ENCODE data around the gene LYRM4. TPM values are rescaled to one million over a fixed set of nuclear protein-coding genes. Genes with fewer than 3 reads are reported as not detected.

Gene LYRM4
- total RNA-seq, 1 experiment from 2014 or later: 52.8 TPM

- H3K36me3 ChIP-seq (ENCODE audit: control insufficient read depth, insufficient read depth, low read length): no peaks in the 10 kb centered on the region
- no peaks in the 10 kb centered on the region for H3K9me3 ChIP-seq
- no peaks in the 10 kb centered on the region for H3K36me3 Mint-ChIP-seq (ENCODE audit: insufficient read depth, unreplicated experiment)
- H3K27me3 ChIP-seq (replicated peaks; ENCODE audit: control insufficient read depth, insufficient read depth, low read length): no peaks in the 10 kb centered on the region
- peaks cover 6% of the 10 kb centered on the region for H3K4me1 Mint-ChIP-seq (ENCODE audit: low read depth, unreplicated experiment)
- no peaks in the 10 kb centered on the region for H3K4me1 ChIP-seq
- CTCF ChIA-PET: no interaction called here
- no peak for DNase-seq
- BruUV-seq (replicated peaks): no TSS peak
- POLR2A ChIA-PET: no interaction called here
- H3K9me3 Mint-ChIP-seq (ENCODE audit: unreplicated experiment): no peaks in the 10 kb centered on the region
- no peak overlapping the region for H3K27ac Mint-ChIP-seq (ENCODE audit: unreplicated experiment)
- TF ChIP-seq CTCF (IDR thresholded peaks at IDR 0.05; ENCODE audit: insufficient read depth in 1 of 2, low read depth in 1 of 2, low read length in 1 of 2, severe bottlenecking in 1 of 2, unreplicated experiment in 1 of 2): no peak
- no peaks in the 10 kb centered on the region for H3K27me3 Mint-ChIP-seq (ENCODE audit: insufficient read depth, unreplicated experiment)
- intact Hi-C loops (cut with micrococcal nuclease; ENCODE audit: unreplicated experiment): no loop called here
- no peak overlapping the region for H3K4me3 ChIP-seq (ENCODE audit: low read depth, low read length)
- H3K4me3 Mint-ChIP-seq (ENCODE audit: unreplicated experiment): no peak overlapping the region
Measured at GRCh38 chr6:5087389-5087788, 173.4 kb downstream of the LYRM4 start.

- Histone ChIP-seq H3K4me1 (no peaks in the 10 kb centered on the region), H3K27me3 (replicated peaks; ENCODE audit: control insufficient read depth, insufficient read depth, low read length) (no peaks in the 10 kb centered on the region), H3K4me3 (ENCODE audit: low read depth, low read length) (peak overlapping the region; percentile 68), H3K9me3 (no peaks in the 10 kb centered on the region), H3K36me3 (ENCODE audit: control insufficient read depth, insufficient read depth, low read length) (no peaks in the 10 kb centered on the region)
- TF ChIP-seq CTCF (IDR thresholded peaks at IDR 0.05; ENCODE audit: insufficient read depth in 1 of 2, low read depth in 1 of 2, low read length in 1 of 2, severe bottlenecking in 1 of 2, unreplicated experiment in 1 of 2): no peak
- peaks cover 7% of the 10 kb centered on the region for H3K4me1 Mint-ChIP-seq (ENCODE audit: low read depth, unreplicated experiment)
- no TSS peak for BruUV-seq (replicated peaks)
- DNase-seq: no peak
- CTCF ChIA-PET: no interaction called here
- POLR2A ChIA-PET: no interaction called here
- intact Hi-C loops (cut with micrococcal nuclease; ENCODE audit: unreplicated experiment): no loop called here
- no peak overlapping the region for H3K27ac Mint-ChIP-seq (ENCODE audit: unreplicated experiment)
- no peaks in the 10 kb centered on the region for H3K27me3 Mint-ChIP-seq (ENCODE audit: insufficient read depth, unreplicated experiment)
- H3K36me3 Mint-ChIP-seq (ENCODE audit: insufficient read depth, unreplicated experiment): no peaks in the 10 kb centered on the region
- peak overlapping the region; percentile 83 for H3K4me3 Mint-ChIP-seq (ENCODE audit: unreplicated experiment)
- no peaks in the 10 kb centered on the region for H3K9me3 Mint-ChIP-seq (ENCODE audit: unreplicated experiment)
Measured at GRCh38 chr6:5086294-5086890, 174.4 kb downstream of the LYRM4 start.

- peak in 1 of 2 experiments; percentile 44 for DNase-seq
- H3K4me1 ChIP-seq: 0 out of 2 replicates have a peak, but pooled peaks cover under 1% of the 10 kb centered on the region
- CTCF ChIA-PET: interaction anchor here (0.5 to 0.6 kb wide), 2 partner anchors 18 to 82 kb away, joined by 3 to 8 read pairs; no protein-coding TSS in a partner anchor
Measured at GRCh38 chr6:5085648-5086293, 175.0 kb downstream of the LYRM4 start.

More at GRCh38 chr6:5085648-5086293, 175.0 kb downstream of the LYRM4 start:
- Mint-ChIP-seq H3K9me3 (ENCODE audit: unreplicated experiment) (no peaks in the 10 kb centered on the region), H3K4me1 (ENCODE audit: low read depth, unreplicated experiment) (peaks cover 7% of the 10 kb centered on the region), H3K36me3 (ENCODE audit: insufficient read depth, unreplicated experiment) (no peaks in the 10 kb centered on the region), H3K4me3 (ENCODE audit: unreplicated experiment) (peak overlapping the region; percentile 83), H3K27me3 (ENCODE audit: insufficient read depth, unreplicated experiment) (no peaks in the 10 kb centered on the region), H3K27ac (ENCODE audit: unreplicated experiment) (no peak overlapping the region)
- no peaks in the 10 kb centered on the region for H3K9me3 ChIP-seq
- POLR2A ChIA-PET: no interaction called here
- peak overlapping the region; percentile 68 for H3K4me3 ChIP-seq (ENCODE audit: low read depth, low read length)
- TF ChIP-seq CTCF (IDR thresholded peaks at IDR 0.05; ENCODE audit: insufficient read depth in 1 of 2, low read depth in 1 of 2, low read length in 1 of 2, severe bottlenecking in 1 of 2, unreplicated experiment in 1 of 2): no peak
- intact Hi-C loops (cut with micrococcal nuclease; ENCODE audit: unreplicated experiment): no loop called here
- no peaks in the 10 kb centered on the region for H3K36me3 ChIP-seq (ENCODE audit: control insufficient read depth, insufficient read depth, low read length)
- H3K27me3 ChIP-seq (replicated peaks; ENCODE audit: control insufficient read depth, insufficient read depth, low read length): no peaks in the 10 kb centered on the region
- no TSS peak for BruUV-seq (replicated peaks)

Data from Caco-2 (cell line).